WTC11 (cell line): ENCODE results near the gene PYHIN1.

Source experiments
- ESRRA ChIP-seq: sonication (generic); formaldehyde crosslinking; IDR thresholded peaks from 2 replicates; pipeline ENCODE4 v1.8.1; 2022; ENCODE audit warnings: mild to moderate bottlenecking, missing genetic modification reagents, borderline replicate concordance
- NR2C2 ChIP-seq: sonication (generic); formaldehyde crosslinking; IDR thresholded peaks from 2 replicates; pipeline ENCODE4 v1.8.0; 2022; ENCODE audit warnings: mild to moderate bottlenecking, missing genetic modification reagents
- TF ChIP-seq, protein P1 (sequence below): sonication (generic); formaldehyde crosslinking; IDR thresholded peaks from 2 replicates; pipeline ENCODE4 v1.8.0; 2023; ENCODE audit warnings: missing genetic modification reagents, mild to moderate bottlenecking, borderline replicate concordance
- TF ChIP-seq, protein P2 (sequence below): fragments of 200-600 bp; IDR thresholded peaks from 2 replicates; pipeline ENCODE4 v1.8.0; 2022; ENCODE audit warnings: antibody characterized with exemption

DNA sequence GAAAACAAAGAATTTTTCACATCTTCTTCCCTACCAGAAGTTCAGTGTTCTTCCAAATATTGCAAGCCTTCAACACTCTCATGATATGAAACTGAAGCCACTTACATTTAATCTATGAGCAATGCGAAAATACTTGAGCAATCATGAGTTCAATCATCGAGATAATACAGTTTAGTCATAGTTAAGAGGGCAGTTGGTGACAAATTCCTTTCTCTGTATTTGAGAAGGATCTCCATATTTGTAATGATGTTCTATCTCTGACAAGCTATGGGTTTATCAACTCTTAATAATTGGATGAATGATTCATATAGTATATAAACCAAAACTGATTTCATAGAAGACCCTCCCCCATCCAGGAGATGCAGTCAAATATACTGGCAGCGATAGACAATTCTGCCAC is 29.7 kb upstream of the PYHIN1 start:
- TF ChIP-seq ESRRA (no peak), NR2C2 (no peak)
- TF ChIP-seq, protein P1, sequence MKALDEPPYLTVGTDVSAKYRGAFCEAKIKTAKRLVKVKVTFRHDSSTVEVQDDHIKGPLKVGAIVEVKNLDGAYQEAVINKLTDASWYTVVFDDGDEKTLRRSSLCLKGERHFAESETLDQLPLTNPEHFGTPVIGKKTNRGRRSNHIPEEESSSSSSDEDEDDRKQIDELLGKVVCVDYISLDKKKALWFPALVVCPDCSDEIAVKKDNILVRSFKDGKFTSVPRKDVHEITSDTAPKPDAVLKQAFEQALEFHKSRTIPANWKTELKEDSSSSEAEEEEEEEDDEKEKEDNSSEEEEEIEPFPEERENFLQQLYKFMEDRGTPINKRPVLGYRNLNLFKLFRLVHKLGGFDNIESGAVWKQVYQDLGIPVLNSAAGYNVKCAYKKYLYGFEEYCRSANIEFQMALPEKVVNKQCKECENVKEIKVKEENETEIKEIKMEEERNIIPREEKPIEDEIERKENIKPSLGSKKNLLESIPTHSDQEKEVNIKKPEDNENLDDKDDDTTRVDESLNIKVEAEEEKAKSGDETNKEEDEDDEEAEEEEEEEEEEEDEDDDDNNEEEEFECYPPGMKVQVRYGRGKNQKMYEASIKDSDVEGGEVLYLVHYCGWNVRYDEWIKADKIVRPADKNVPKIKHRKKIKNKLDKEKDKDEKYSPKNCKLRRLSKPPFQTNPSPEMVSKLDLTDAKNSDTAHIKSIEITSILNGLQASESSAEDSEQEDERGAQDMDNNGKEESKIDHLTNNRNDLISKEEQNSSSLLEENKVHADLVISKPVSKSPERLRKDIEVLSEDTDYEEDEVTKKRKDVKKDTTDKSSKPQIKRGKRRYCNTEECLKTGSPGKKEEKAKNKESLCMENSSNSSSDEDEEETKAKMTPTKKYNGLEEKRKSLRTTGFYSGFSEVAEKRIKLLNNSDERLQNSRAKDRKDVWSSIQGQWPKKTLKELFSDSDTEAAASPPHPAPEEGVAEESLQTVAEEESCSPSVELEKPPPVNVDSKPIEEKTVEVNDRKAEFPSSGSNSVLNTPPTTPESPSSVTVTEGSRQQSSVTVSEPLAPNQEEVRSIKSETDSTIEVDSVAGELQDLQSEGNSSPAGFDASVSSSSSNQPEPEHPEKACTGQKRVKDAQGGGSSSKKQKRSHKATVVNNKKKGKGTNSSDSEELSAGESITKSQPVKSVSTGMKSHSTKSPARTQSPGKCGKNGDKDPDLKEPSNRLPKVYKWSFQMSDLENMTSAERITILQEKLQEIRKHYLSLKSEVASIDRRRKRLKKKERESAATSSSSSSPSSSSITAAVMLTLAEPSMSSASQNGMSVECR (CRISPR knock-in tag) = no peak
- TF ChIP-seq, protein P2, sequence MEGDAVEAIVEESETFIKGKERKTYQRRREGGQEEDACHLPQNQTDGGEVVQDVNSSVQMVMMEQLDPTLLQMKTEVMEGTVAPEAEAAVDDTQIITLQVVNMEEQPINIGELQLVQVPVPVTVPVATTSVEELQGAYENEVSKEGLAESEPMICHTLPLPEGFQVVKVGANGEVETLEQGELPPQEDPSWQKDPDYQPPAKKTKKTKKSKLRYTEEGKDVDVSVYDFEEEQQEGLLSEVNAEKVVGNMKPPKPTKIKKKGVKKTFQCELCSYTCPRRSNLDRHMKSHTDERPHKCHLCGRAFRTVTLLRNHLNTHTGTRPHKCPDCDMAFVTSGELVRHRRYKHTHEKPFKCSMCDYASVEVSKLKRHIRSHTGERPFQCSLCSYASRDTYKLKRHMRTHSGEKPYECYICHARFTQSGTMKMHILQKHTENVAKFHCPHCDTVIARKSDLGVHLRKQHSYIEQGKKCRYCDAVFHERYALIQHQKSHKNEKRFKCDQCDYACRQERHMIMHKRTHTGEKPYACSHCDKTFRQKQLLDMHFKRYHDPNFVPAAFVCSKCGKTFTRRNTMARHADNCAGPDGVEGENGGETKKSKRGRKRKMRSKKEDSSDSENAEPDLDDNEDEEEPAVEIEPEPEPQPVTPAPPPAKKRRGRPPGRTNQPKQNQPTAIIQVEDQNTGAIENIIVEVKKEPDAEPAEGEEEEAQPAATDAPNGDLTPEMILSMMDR = no peak
